Jurkat, Clone E6-1 (cell line): ENCODE measurements around the gene ARL13B.
"Not testable (repeated sequence)": the region's sequence is repeated elsewhere in the genome, so short reads cannot be mapped to it uniquely, and the experiment has no call there.

ENCODE experiments used
- DNase-seq: peaks from one replicate; pipeline ENCODE4 v3.0.0-alpha.2; 2011; ENCODE audit warnings: low read depth, low spot score
- H3K4me3 ChIP-seq: 2 replicates; pipeline ENCODE4 v1.5.1; 2011; ENCODE audit warnings: mild to moderate bottlenecking, low read length, control low read depth, moderate library complexity

Gene ARL13B

DNA sequence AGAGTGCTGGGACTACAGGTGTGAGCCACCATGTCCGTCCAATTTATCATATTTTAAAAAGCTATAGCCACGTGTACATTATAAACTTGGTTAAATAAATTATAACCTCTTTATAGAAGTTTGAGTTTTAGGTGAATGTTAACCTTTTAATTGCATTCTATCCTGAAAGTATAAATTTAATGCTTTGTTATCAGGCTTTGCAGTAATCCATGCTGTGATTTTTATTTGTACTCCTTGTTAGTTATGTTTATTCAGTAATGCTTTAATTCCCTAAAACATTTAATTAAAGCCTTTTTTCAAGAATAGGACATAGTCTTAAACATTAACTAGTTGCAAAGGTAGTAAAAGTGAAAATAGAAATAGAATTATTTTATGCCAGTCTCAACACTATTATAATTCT is 11.7 kb downstream of the ARL13B start:
- H3K4me3 ChIP-seq: no peak overlapping the region
- DNase-seq: no peak

DNA sequence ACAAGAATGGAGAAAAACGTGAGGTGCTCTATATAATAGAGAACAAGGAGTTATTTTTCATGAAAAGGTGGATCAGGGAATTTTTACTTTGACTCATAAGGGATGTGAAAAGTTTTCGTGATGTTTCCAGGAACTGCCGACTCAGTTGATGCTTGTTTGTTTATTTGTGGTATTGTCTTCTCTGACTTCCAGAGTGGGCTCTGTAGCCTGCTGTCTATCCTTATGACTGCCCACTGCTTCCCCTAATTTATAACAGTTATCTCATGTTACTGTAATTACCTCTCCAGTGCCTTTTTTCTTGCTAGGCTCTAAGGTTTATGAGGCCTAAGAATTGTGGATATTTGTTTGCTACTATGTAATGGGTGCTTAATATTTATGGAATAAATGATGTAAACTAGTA is 12.3 kb downstream of the ARL13B start:
- no peak for DNase-seq

DNA sequence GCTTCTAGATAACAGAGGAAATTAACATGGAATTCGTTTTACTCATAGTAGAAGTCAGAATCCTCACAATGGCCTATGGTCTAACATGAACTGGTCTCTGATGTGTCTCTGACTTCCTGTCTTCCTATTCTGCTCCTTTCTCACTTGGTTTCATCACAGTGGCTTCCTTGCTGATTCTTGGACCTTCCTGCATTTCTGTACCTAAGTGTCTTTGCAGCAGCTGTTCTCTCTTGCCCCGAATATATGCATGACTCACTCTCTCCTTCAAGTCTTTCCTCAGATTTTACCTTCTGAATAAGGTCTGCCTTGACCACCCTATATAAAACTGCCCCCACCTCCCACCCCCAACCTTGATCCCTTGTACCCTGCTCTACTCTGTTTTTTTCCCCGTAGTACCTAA is 14.1 kb downstream of the ARL13B start:
- DNase-seq: no peak
- no peak overlapping the region for H3K4me3 ChIP-seq

More for the DNA sequence above, 12.3 kb downstream of the ARL13B start:
- H3K4me3 ChIP-seq: no peak overlapping the region

DNA sequence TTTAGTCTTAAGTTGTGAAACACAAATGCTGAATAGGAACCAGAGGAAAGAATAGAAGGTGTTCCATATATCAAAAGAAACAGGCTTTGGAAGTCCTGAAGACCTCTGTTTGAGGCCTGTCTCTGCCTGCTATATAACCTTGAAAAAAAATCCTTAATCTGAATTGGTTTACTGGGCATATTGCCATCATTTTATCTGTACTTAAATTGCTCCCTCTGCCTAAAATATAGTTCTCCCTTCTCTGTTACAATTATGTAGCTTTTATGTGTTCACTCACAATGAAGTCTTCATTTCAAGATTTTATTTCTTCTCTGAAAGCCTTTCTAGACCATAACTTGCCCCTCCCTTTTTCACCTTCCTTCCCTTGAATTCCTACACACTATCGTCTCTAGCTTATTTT is 21.2 kb downstream of the ARL13B start:
- no peak for DNase-seq

DNA sequence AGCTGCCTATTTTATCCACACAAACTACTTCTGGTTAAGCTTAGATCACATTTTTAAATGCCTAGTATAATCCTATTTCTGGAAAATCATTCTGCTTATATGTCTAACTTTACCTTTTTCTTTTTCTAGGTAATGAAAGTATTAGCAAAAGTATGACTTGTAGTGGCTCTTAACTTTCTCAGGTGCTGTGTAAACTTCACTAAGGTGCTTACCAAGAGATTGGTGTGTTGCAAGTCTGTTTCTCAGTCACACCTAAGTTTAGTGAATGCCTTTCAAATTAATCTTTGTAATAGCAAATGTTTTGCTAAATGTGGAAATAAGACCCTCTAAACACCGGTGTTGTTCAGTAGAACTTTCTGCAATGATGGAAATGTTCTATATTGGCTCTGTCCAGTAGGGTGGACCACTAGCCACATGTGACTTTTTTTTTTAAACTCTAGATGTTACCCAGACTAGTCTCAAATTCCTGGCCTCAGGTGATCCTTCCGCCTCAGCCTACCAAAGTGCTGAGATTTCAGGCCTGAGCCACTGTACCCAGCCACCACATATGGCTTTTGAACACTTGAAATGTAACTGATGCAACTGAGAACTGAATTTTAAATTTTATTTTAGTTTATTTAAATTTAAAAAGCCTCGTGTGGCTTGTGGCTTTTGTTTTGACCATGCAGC is 22.0 kb downstream of the ARL13B start:
- no peak overlapping the region for H3K4me3 ChIP-seq
- no peak for DNase-seq

More for the DNA sequence above, 21.2 kb downstream of the ARL13B start:
- no peak overlapping the region for H3K4me3 ChIP-seq

DNA sequence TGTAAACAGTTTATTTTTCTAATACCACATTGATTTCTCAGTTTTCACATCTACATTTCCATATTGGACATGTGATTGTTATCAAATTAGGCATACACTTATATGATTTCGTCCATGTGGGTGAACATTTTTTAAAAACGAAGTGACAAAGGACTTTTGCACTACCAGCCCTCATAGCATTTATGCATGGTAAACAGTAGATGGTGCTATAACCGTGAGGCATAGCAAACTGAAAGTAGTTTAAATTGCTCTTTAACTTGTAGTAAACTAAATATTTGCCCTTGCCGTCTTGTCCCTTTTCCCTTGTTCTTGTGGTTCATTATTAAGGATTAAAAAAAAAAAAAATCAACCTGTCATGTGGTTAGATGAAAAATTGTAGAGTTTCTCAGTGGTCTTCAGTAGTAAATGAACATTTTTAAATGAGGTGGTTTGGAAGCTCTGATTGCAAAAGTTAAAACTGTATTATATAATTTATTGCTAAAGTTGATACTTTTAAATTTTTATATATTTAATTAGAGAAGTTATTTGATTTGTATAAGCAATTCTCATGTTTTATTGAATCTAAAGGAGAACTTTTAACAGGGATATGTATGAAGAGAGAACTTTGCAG is 24.5 kb downstream of the ARL13B start:
- H3K4me3 ChIP-seq: no peak overlapping the region
- peak; percentile 62 for DNase-seq

DNA sequence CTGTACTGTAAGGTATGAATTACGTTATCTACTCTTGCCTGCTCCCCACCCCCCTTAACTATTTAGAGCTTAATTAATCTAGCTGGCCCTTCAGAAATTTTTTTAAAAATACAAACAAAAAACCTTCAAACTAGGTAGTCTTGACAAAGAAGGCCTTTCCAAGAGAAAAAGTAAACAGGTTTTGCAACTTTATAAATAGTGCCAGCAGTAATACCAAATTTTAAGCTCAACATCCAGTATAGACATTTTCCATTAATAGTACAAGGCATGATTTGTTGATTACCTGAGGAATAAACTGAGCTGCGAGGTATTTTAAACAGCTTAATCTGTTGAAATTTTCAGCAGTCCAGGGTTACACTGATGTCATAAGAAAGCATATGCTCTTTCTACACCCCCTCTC is 28.3 kb downstream of the ARL13B start:
- no peak for DNase-seq

DNA sequence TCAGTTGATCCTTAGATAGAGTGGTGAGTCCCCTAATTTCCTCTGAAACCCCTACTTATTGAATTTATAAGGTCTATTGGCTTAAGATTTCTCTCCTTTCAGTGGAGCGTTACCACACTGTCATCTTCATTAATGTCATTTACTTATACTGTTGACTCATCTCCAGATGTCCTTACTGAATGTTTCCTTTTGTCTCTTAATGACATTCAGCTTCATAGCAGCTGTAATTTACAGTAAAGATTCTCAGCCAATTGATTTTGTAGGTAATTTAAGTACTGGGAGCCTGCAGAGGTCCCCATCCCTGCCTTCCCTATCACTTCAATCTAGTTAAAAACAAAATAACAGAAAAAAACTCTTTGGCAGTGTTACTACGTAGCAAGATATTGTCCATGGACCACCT is 29.7 kb downstream of the ARL13B start:
- DNase-seq: no peak
- no peak overlapping the region for H3K4me3 ChIP-seq

More for the DNA sequence above, 28.3 kb downstream of the ARL13B start:
- no peak overlapping the region for H3K4me3 ChIP-seq

DNA sequence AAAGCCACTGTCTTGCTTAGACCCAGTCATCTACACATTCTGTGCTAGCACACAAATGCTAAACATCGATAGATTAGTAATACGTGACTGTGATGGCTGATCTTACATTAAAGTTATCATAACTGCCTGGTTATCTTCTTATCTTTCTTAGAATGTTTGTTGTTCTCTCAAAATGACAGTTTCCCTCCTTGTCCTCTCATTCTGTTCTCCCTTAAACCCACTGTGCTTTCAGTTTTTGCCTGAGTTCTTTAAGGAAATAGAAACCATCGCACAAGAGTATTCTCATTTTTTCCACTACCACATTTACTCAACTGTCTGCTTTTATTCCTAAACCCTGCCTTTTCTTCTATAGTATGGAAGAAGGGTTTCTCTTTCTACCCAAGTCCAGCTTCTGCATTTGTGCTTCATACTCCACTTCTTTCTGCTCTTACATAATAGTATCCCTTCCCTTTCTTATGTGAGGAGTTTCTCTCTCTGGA is 31.3 kb downstream of the ARL13B start:
- no peak overlapping the region for H3K4me3 ChIP-seq
- no peak for DNase-seq

DNA sequence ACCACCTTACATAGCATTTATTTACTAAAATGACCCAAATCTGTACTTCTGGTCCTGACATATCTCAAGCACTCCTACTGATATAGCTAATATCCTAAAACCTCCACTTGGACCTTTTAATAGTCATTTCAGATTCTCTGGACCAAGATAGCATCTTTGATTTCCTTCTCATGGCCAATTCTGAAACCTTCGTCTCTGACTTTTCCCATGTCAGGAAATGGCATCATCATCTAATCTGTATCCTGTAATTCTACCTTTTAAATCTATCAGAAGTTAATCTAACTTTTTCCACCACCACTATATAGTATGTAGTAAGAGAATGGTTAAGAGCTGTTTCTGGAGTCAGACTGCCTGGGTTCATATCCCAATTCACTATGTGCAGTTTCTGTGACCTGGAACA is 32.2 kb downstream of the ARL13B start:
- no peak overlapping the region for H3K4me3 ChIP-seq
- DNase-seq: no peak

DNA sequence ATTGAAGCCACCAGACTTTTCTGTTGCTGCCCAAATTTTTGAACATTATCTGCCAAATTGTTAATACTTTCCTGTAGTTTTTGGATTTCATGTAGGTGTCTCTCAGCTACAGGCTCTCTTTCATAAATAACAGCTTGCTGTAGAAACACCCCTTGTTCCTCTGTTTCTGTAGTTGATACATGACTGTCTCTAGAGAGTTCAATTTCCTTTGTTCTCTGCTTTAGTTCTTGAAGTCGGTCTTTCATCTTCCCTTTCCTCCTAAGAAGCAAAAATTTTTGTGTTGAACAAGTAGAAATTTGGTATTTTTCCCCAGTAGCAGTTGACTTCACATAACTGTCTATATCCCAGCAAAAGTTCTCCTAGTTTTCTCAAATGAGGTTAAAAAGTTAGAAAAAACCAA is 35.1 kb downstream of the ARL13B start:
- peak; percentile 7 for DNase-seq
- no peak overlapping the region for H3K4me3 ChIP-seq

DNA sequence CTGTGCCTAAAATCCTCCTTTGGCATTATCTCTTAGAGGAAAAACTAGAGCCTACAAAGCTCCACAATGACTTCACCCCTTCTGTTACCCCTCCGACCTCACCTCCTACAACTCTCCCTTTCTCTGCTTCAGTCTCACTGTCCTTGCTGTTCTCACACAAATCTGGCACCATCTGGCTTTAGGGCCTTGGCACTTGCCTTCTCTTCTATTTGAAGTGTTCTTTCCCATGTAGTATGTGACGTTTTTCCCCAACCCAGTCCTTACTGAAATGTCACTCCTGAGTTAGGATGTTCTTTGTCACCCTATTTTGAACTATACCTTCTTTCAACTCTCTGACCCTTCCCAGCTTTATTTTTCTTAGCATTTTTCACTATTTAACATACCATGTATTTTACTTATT is 39.7 kb downstream of the ARL13B start:
- H3K4me3 ChIP-seq: no peak overlapping the region
- no peak for DNase-seq

DNA sequence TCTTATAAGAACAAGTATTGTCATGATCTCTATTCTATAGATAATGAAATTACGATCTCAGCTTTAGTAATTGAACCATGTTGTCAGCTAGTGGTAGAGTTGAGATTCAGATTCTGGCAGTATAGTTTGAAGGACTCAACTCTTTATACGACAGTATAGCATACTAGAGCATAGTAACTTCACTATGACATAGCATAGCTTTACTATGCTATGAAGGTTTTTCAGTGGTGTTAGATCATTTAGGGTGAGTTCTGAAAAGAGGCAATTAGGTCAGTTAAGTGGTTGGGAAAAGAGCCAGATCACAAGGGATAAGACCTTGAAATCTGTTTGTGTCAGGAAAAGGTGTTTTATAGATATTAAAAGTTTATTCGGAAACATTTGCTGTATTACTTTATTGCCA is 40.3 kb downstream of the ARL13B start:
- H3K4me3 ChIP-seq: no peak overlapping the region
- no peak for DNase-seq

DNA sequence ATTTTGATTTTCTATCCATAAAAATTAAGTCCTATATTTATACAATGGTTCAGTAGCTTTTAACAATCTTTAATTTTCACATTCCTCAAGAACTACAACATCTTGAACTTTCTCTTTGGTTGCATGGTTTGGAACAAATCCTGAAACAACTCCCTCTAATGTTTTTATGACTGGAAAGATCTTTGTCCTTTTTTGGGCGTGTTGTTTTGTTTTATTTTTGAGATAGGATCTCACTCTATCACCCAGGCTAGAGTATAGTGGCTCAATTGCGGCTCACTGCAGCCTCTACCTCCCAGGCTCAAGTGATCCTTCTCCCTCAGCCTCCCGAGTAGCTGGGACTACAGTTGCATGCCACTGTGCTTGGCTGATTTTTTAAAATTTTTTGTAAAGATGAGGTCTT is 44.4 kb downstream of the ARL13B start:
- no peak for DNase-seq
- H3K4me3 ChIP-seq: no peak overlapping the region

DNA sequence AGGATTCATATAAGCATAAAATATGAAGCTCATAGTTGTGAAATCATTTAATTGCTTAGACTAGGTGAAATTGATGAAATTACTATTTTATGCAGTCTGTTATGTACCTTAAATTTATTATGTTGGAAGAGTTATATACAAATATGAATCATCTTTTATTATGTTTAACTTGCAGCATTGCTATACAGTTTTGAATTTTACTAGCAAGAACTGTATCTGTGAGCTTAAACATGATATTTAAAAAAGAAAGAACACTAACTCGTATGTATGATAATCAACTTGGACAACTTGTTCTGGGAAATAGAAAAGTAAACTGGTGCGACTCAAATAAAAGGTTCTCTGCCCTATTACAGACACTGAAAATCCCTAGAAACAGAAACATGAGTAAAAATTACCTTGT is 46.7 kb downstream of the ARL13B start:
- DNase-seq: no peak
- H3K4me3 ChIP-seq: no peak overlapping the region

DNA sequence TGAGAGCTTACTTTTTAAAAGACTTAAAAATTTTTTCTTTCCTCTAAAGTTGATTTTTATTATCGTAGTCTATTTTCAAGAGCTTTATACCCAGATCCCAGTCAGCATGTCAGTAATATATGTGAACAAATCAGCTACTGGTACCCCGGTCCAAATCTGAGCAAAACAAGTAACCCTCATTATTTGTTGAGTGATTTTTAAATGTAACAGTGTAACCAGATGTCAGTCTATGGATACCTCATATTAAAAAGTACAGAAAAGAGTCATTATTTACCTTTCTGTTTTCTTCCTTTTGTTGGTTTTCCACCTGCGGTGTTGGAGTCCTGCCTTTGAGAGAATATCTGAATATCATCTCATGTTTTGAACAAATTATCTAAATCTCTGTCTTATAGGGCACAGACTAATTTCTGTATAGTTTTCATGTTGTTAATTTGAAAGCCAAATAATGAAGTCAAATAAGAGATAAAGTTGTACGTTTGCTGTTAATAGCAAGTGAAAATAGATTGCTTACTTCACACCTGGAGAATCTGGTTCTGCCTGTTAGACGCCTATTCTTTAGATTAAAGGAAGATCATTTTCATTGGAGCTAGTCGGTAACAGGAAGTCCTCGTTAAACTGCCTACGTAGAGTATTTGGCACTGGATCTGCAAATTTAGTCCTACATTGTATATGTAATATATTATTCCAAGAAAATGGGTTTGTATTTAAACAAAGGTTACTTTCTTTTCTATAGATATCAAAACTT is 48.3 kb downstream of the ARL13B start, which contains the start of gene STX19:
STX19 (minus strand) TSS at position 505 of the 745 bp plus-strand sequence. CDS start 13,328 bp downstream, outside the sequence.
- DNase-seq: no peak
- no peak within 1 kb of the TSS for H3K4me3 ChIP-seq

DNA sequence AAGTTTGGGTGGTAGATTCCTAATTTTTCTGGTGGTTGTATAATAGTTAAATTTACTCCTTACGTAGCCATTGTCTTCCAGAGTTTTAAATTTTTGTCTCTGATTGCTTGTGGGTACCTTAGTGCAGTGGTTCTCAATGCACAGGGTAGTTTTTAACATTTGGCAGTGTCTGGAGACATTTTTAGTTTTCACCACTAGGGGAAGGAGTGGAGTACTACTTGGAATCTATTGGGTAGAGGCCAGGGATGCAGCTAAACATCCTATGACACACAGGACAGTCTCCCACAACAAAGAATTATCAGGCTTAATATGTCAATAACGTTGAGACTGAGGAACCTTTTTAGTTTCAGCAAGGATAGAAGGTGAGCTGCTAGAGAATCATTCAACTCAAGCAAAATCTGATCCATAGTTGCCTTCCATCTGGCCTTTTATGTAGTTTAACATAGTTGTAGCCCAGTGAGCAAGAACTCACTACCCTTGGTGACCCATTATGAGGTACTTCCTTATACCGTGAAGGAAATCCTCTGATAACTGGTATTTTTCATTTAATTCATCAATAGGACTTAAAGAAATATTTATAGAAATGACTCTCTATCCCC is 57.1 kb downstream of the ARL13B start:
- H3K4me3 ChIP-seq: no peak overlapping the region
- DNase-seq: peak; percentile 17

DNA sequence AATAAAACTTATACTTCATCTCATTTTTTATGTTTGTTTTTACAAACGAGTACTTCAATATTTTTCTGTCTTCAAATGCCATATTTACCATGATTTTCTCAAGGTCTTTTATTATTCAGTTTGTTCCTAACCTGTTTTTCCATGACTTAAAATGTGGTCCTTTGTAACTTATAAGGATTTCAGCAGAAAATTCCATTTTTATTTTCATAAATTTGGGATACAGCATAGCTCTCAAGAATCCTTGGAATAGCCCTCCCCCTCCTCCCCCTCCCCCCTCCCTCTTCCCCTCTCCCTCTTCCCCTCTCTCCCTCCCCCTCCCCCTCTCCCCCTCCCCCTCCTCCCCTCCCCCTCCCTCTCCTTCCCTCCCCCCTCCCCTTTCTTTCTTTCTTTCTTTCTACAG is 63.3 kb downstream of the ARL13B start:
- DNase-seq: no peak
- no peak overlapping the region for H3K4me3 ChIP-seq

DNA sequence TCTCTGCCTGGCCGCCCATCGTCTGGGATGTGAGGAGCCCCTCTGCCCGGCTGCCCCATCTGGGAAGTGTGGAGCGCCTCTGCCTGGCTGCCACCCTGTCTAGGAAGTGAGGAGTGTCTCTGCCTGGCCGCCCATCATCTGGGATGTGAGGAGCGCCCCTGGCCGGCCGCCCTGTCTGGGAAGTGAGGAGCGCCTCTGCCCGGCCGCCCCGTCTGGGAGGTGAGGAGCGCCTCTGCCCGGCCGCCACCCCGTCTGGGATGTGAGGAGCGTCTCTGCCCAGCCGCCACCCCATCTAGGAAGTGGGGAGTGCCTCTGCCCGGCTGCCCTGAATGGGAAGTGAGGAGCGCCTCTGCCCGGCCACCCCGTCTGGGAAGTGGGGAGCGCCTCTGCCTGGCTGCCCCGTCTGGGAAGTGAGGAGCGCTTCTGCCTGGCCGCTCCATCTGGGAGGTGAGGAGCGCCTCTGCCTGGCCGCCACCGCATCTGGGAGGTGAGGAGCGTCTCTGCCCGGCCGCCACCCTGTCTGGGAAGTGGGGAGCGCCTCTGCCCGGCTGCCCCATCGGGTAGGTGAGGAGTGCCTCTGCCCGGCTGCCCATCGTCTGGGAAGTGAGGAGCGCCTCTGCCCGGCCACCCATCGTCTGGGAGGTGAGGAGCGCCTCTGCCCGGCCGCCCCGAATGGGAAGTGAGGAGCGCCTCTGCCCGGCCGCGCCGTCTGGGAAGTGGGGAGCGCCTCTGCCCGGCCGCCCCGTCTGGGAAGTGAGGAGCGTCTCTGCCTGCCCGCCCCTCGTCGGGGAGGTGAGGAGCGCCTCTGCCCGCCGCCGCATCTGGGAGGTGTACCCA is 64.4 kb downstream of the ARL13B start:
- H3K4me3 ChIP-seq, DNase-seq: not testable (repeated sequence)
